Measurements from ENCODE around the gene PNLIPRP2.

- TF ChIP-seq, protein P1, sequence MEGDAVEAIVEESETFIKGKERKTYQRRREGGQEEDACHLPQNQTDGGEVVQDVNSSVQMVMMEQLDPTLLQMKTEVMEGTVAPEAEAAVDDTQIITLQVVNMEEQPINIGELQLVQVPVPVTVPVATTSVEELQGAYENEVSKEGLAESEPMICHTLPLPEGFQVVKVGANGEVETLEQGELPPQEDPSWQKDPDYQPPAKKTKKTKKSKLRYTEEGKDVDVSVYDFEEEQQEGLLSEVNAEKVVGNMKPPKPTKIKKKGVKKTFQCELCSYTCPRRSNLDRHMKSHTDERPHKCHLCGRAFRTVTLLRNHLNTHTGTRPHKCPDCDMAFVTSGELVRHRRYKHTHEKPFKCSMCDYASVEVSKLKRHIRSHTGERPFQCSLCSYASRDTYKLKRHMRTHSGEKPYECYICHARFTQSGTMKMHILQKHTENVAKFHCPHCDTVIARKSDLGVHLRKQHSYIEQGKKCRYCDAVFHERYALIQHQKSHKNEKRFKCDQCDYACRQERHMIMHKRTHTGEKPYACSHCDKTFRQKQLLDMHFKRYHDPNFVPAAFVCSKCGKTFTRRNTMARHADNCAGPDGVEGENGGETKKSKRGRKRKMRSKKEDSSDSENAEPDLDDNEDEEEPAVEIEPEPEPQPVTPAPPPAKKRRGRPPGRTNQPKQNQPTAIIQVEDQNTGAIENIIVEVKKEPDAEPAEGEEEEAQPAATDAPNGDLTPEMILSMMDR (IDR thresholded peaks at IDR 0.05) = no peak
- TF ChIP-seq POLR2AphosphoS5 (IDR thresholded peaks at IDR 0.05) = no peak
Measured at GRCh38 chr10:116683821-116684220, 63.1 kb downstream of the PNLIPRP2 start.
